NK-92 (cell line): ENCODE measurements around the gene TSPAN9.

Source experiments
- DNase-seq: peaks from one replicate; lab custom pipeline; 2025; ENCODE audit not compliant: unreplicated experiment; lab: John Stamatoyannopoulos, UW

The TSPAN9 gene

GRCh38 chr12:3138941-3139511 is 61.8 kb downstream of the TSPAN9 start:
- no peak for DNase-seq

GRCh38 chr12:3139760-3140159 is 62.6 kb downstream of the TSPAN9 start:
- no peak for DNase-seq

DNA sequence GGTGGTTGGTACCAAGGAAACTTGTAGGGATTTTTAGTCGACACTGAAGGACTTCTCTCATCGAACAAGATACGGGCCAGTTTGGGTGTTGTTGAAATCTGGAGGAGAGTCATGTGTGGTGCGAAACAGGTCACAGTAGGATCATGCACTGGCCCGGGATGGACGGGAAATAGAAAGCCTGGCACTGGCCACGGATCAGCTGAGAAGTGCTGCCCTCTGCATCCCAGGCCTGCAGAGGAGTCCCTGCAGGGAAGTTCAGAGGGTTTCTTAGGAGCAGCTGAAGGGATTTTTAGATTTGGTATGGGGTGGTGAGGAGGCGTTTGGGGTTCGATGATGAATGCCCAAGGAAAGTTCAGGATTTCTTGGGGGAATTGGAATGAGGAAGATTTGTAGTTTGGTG is 63.1 kb downstream of the TSPAN9 start:
- DNase-seq = no peak

DNA sequence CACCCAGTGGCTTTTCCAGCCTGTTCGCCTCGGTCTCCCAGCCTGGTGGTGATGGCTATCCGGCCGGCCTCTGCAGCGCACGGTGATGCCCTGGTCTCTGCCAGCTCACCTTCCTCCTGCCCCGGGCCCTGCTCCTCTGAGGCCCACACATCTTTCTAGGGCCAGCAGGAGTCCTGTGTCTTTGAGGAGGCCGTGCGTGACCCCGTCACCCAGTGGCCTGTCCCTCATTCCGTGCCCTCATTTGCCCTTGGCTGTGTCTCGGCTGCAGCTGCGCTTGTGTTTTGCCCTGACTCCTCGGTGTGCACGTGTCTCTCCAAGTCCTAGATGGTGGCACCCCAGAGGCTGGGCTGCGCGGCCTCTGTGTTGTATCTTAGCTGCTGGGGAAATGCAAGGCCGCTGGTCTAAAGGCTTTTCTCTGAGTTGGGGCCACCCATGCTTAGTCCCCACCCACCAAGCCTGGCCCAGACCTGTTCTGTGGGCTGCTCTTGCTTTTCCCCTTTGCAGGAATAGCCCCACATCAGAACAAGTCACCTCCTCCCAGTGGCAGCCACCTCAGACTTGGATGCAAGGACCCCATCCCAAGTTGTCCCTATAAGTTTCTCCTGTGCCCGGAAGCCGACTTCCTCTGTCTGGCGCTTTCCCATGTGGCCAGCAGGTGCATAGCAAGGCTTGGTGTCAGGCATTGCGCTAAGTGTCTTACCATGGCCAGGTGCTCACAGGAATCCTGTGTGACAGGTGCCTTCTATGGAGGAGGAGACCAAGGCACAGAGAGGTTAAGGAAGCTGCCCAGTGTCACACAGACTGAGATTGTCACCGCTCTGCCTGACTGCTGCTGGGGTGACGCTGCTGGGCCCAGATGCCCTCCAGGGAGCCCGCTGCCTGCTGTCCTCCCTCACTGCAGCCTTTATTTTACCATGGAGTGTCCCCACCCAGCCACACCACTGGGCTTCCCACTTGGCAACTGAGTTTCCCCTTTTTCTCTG is 64.5 kb downstream of the TSPAN9 start:
- DNase-seq = no peak

- no peak for DNase-seq
Observed at GRCh38 chr12:3142386-3142785, 65.2 kb downstream of the TSPAN9 start.

DNA sequence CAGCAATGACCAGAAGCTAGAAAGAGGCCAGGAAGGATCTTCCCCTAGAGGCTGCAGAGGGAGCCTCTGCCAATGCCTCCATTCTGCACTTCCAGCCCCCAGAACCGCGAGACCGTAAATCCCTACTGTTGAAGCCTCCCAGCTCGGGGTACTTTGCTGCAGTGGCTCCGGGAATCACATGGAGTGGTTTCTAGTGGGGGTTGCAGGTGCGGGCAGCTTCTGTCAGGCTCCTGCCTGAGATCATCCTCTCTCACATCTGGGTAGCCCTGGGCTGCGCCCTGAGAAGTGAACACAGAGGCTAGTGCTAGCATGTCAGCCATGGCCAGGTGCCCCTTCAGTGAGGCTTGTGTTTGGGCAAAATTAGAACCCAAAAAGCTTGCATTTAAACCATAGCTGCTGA is 67.3 kb downstream of the TSPAN9 start:
- DNase-seq = no peak

DNA sequence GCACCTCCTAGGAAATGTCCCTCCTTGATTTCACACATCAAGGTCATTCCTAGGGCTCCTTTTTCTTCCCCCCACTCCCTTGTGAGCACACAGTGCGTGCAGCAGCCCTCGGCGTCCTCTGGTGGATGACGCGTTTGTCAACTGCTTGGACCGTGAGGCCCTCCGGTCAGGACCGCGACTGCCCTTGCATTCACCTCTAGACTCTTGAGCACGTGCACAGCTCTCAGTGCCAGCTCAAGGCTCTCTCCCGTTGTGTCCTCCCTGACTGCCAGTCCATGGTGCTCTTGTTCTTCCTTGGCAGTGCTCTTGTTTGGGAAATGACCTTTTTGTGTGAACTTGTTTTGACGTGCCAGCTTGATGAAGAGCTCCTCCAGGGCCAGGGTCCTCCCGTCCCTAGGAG is 67.9 kb downstream of the TSPAN9 start:
- no peak for DNase-seq

GRCh38 chr12:3145546-3146310 is 68.5 kb downstream of the TSPAN9 start:
- no peak for DNase-seq

GRCh38 chr12:3147260-3147659 is 70.1 kb downstream of the TSPAN9 start:
- DNase-seq = no peak

DNA sequence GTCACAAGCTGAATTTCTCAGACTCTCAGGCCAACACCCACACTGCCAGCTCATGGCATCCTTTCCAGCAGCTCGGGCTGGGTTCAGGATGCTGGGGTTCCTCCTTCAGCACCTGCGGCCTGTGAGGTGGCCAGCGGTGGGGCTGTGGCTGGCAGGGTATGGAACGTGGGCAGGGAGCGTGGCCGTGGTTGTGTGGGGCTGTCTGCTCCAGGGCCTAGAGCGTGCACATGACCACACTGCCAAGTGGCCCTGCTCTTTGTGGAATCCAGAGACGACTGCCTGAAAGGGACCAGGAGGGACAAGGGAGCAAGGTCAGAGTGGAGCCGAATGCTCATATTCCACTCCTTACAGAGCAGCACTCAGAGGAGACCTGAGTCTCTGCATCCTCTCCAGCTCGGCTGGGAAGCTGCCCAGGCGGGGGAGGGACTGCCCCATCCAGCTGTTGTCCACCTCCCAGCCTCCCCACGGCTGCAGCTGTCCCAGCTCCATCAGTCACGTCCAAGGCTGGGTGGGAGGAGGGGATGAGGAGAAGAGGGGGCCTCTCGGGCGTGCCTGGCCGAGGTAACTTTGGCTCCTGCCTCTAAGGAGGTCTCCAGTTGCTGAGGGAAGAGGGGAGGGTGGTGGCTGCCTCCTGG is 71.3 kb downstream of the TSPAN9 start:
- no peak for DNase-seq

DNA sequence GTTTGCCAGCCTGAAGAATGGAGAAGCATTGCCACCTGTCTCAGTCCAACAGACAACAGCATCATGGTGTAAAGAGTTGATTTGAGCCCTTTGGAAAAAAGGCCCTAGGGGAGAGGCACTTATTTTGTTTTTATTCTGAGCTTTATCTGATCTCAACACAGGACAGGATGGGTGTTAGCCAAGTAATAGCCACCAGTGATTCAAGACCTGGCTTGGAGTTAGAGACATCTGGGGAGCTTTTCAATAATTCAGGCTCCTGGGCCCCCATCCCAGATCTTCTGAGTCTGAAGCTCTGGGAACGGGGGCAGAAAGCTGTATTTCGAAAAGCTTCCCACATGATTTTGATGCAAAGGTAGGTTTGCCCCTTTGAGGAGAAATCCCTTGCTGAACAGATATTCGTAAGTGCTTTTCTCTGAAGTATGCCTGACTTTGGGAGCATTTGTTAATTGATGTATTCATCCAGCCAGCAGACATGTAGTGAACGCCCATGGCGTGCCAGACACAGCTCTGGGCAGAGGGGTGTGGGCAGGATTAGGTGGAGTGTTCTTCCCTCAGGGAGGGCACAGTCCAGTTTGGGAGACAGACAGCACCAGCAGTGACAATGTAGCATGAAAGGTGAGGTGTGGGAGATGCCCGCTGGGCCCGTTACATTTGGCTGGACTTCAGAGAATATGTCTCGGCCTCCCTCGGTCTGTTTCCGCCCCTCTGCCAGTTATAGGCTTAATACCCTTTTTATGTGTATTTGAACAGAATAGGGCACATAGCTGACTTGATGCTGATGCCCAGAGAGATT is 72.5 kb downstream of the TSPAN9 start:
- no peak for DNase-seq

- DNase-seq = no peak
Observed at GRCh38 chr12:3150308-3150670, 73.1 kb downstream of the TSPAN9 start.

GRCh38 chr12:3150931-3151835 is 74.0 kb downstream of the TSPAN9 start:
- DNase-seq = no peak

- no peak for DNase-seq
Observed at GRCh38 chr12:3152011-3152511, 74.9 kb downstream of the TSPAN9 start.

DNA sequence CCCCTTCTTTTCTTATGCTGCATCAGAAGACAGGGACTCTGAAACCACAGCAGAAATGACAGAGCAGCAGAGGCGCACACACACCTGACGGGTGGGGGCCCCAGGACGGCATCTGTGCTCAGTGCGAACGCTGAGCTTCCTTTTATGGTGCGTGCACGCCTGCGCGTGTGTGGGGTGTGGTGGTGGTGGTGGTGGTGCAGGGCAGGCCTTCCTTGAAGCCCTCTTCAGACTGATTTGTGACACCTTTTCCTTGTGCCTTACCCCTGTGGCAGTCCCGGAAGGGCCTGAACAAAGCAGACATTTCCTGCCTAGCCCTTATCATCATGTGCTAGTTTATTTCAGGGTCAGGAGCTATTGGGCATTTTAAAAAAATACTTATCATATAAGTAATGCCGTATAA is 75.7 kb downstream of the TSPAN9 start:
- no peak for DNase-seq

DNA sequence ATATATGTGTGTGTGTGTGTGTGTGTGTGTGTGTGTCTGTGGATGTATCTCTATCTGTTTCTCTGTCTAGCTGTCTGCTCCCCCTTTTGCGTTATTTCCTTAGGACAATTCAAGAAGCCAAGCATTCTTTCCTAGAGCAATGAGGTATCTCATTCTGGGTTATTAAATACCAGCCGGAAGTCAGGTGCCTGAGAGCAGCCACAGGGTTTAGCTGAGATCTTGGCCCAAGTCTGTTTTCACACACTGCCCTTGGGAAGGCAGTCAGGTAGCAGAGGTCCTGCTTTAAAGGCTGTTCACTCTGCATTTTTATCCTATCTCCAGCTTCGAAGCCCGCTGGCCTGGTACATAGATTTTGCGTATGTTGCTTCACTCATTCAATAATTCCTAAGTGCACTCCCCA is 76.8 kb downstream of the TSPAN9 start:
- no peak for DNase-seq

DNA sequence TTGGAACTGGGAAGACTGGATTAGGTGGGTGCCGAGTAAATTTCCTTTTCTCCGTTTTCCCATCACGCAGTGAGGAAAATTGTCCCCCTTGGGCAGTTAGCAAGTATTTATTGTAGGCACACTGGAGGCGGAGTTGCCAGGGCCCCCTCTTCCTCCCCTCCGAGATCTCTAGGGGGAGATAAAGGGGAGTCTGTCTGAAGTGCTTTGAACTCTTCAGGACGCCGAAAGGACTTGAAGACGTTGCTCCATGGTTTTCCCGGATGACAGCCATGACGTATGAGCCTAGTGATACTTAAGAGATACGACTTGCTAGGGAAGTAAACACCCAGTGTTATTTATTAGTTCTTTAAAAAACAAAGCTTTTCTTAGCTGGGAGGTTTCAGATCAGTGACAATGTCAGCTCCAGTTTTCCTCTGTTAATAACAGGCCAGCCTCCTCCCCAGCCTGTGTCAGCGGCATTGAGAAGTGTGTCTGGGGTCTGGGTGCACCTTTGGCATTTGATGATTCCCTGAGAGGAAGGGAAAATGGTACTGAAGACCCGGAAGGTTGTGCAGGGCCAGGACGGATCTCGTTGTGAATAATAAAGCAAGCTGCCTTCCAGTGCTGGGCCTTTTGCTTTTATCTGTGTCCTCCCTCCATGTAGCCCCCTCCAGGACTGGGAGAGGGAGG is 78.7 kb downstream of the TSPAN9 start:
- DNase-seq = no peak

DNA sequence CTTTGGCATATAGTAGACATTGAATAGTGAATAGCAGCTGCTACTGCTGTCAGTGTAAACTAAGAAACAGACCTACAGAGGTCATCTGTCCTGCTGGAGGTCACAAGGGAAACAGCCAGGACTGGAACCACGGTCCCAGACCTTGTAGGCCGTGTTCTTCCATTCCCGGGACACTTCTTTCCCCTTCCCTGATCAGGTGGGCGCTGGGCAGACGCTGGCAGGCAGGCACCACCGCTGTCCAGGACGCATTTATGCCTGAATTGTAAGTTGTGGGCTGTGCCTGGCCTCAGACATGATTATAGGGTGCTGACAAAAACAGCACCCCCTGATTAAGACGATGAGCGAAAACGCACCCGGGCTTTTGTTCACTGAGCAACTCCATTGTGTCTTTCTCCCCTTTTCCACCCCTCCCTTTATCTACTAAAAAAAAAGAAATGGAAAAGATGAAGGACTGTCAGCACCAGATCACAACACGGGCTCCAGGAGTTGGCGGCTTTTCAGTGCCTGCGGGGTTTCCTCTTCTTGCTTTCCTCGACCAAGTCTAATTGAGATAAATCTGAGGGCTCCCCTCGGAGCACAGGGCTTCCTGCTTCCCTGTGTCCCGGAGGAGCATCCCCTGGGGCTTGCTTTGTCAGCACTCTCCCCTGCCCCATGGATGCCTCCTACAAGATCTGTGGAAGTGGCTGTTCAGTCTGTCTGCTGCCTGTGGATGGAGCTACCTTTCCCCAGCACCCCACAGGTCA is 80.6 kb downstream of the TSPAN9 start:
- DNase-seq = no peak
